ENCODE measurements around the gene CALHM3.

DNA sequence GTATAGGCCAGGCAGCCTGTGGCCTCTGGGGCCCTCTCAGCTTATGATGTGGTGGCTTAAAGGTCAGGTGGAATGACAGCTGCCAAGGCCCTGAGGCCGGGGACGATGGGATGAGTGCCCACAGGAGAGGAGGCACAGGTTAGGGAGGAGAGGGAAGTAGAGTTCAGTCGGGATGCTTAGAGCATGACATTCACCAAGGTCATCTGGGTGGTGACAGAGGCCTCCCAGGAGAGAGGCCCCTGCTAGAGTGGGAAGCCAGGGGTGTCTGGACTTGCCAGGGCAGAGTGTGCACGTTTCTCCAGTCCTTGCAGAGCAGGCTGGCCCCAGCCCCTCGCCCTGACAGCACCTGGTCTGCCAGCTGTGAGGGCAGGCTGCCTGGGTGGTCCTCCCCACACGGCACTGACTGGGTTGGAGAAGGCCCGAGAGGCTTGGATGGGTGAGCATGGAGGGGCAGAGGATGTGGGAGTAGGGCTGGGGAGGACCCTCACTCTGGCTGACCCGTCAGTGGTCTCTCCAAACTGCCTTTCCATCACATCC, 21.8 kb downstream of the CALHM3 start:
- TF ChIP-seq, protein P1, sequence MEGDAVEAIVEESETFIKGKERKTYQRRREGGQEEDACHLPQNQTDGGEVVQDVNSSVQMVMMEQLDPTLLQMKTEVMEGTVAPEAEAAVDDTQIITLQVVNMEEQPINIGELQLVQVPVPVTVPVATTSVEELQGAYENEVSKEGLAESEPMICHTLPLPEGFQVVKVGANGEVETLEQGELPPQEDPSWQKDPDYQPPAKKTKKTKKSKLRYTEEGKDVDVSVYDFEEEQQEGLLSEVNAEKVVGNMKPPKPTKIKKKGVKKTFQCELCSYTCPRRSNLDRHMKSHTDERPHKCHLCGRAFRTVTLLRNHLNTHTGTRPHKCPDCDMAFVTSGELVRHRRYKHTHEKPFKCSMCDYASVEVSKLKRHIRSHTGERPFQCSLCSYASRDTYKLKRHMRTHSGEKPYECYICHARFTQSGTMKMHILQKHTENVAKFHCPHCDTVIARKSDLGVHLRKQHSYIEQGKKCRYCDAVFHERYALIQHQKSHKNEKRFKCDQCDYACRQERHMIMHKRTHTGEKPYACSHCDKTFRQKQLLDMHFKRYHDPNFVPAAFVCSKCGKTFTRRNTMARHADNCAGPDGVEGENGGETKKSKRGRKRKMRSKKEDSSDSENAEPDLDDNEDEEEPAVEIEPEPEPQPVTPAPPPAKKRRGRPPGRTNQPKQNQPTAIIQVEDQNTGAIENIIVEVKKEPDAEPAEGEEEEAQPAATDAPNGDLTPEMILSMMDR (IDR thresholded peaks at IDR 0.05; ENCODE audit: insufficient read depth, low read length) = no peak
- TF ChIP-seq POLR2AphosphoS5 (IDR thresholded peaks at IDR 0.05; ENCODE audit: low read depth) = no peak

All from HL-60 (cell line).